Osteocyte (in vitro differentiated cells): ENCODE data around the gene CTTNBP2. TPM values are rescaled to one million over a fixed set of nuclear protein-coding genes. Genes with fewer than 3 reads are reported as not detected.

Experiments used
- DNase-seq: peaks from one replicate; pipeline ENCODE4 v3.0.0; 2021; ENCODE audit warnings: mixed read lengths; ENCODE audit not compliant: unreplicated experiment; ENCODE audit errors: extremely low spot score
- H3K27ac Mint-ChIP-seq: one replicate; pipeline ENCODE4 v1.8.0; 2021; ENCODE audit warnings: mild to moderate bottlenecking, mixed read lengths; ENCODE audit not compliant: unreplicated experiment
- H3K27me3 Mint-ChIP-seq: one replicate; pipeline ENCODE4 v1.8.0; 2021; ENCODE audit warnings: mixed read lengths; ENCODE audit not compliant: unreplicated experiment
- H3K36me3 Mint-ChIP-seq: one replicate; pipeline ENCODE4 v1.8.0; 2021; ENCODE audit warnings: mixed read lengths; ENCODE audit not compliant: unreplicated experiment
- H3K4me1 Mint-ChIP-seq: one replicate; pipeline ENCODE4 v1.8.0; 2021; ENCODE audit warnings: mixed read lengths; ENCODE audit not compliant: unreplicated experiment
- H3K4me3 Mint-ChIP-seq: one replicate; pipeline ENCODE4 v1.8.0; 2021; ENCODE audit warnings: mild to moderate bottlenecking, moderate library complexity, mixed read lengths; ENCODE audit not compliant: unreplicated experiment
- H3K9me3 Mint-ChIP-seq: one replicate; pipeline ENCODE4 v1.8.0; 2021; ENCODE audit warnings: mixed read lengths; ENCODE audit not compliant: unreplicated experiment
- CTCF ChIP-seq: fragments of 200-600 bp; sonication (generic); IDR thresholded peaks from 2 replicates; pipeline ENCODE4 v1.5.0; 2021; ENCODE audit warnings: antibody characterized with exemption, mild to moderate bottlenecking, moderate library complexity
- total RNA-seq: library from RNA; stranded (reverse); gene quantifications from 2 replicates; pipeline ENCODE4 v1.2.1, GENCODE V29; 2021

CTTNBP2 gene
- total RNA-seq, 1 donor from 2014 or later, result 2.3 TPM

DNA sequence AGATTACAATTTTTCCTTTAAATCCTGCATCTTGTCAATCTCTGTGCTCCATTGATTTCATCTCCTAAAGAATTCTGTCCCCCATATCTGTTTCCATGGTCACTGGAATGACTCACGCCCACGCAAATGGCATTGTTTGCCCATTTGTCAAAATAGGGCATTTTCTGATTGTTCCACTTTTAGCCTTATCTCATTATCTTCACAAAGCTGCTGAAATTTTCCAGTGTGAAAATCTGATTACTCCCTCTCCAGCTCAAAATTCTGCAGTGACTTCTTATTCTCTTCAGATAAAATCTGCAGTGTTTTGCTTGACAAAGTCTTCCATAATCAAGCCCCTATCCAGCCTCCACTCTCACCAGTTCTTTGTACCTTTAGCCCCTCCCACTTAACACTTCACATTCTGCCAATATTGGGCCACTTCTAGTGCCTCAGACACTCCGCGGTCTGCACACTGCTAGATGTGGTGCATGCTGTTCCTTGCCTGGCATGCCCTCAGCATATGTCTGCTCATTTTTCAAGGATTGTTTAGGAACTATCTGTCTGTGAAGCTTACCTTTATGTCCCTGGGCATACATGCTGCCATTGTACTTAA lies 33.9 kb upstream of the CTTNBP2 start:
- Mint-ChIP-seq H3K4me3 (no peak overlapping the region), H3K27me3 (peaks cover 19% of the 10 kb centered on the region), H3K9me3 (no peaks in the 10 kb centered on the region), H3K36me3 (no peaks in the 10 kb centered on the region), H3K4me1 (no peaks in the 10 kb centered on the region), H3K27ac (no peak overlapping the region)
- no peak for DNase-seq
- TF ChIP-seq CTCF, result no peak

DNA sequence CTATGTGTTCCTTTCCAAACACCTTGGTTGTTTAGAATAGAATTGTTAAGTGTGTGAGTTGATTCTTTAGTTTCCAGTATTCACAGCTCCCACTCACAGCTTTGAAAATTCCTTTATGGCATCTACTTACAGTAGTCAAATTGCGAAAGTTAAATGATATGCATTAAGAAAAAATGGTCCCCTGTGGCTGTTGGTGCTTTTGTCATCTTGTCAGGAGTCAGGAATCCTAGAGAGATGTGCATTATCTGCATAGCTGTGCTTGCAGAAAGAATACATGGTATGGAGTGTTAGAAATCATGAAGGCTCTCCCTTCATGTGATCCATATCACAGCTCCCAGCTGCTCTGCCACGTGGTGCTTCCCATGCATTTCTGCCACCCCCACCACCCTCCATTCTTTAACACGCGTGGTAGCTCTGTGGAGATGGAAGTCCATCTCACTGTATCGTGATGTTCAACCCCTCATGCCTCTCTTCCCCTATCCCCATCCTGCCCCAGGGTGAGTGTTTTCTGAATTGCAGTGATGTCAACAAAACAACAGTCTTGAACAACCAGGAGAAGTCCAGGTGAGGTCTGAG lies 29.2 kb upstream of the CTTNBP2 start:
- Mint-ChIP-seq H3K9me3 (no peaks in the 10 kb centered on the region), H3K4me3 (no peak overlapping the region), H3K36me3 (no peaks in the 10 kb centered on the region), H3K27ac (no peak overlapping the region), H3K27me3 (peaks cover 20% of the 10 kb centered on the region), H3K4me1 (no peaks in the 10 kb centered on the region)
- no peak for DNase-seq
- TF ChIP-seq CTCF, result no peak

DNA sequence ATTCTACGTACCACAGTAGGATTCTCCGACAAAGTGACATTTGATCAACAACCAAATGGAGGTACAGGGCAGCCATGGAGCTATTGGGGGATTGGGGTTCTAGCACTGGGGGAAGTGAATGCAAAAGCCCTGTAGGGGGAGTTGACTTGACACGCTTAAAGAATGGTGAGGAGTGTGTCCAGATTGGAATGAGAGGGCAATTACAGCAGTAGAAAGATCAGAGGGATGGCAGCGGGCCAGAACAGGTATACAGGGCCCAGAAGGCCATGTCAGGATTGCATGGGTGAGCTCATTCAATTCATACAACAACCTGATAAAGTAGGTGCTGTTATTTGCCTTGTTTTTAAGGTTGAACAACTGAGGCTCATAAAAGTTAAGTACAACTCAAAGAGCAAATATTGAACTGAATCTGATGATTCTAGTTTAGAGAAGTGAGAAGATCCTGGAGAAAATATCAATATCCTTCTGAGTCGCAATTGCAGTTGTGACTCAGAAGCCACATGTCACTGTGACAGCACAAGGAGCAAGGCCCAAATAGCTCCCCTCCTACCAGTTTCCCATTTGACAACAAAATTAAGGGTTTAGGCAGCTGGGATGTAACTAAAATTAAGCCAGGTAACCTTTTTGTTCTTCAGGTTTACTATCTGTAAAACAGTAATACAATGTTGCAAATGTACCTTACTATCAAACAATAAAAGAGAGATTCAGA lies 28.0 kb upstream of the CTTNBP2 start:
- peaks cover 25% of the 10 kb centered on the region for H3K27me3 Mint-ChIP-seq
- H3K9me3 Mint-ChIP-seq, result no peaks in the 10 kb centered on the region
- DNase-seq, result no peak
- no peaks in the 10 kb centered on the region for H3K4me1 Mint-ChIP-seq
- no peaks in the 10 kb centered on the region for H3K36me3 Mint-ChIP-seq
- H3K27ac Mint-ChIP-seq, result no peak overlapping the region
- H3K4me3 Mint-ChIP-seq, result no peak overlapping the region
- TF ChIP-seq CTCF, result no peak

DNA sequence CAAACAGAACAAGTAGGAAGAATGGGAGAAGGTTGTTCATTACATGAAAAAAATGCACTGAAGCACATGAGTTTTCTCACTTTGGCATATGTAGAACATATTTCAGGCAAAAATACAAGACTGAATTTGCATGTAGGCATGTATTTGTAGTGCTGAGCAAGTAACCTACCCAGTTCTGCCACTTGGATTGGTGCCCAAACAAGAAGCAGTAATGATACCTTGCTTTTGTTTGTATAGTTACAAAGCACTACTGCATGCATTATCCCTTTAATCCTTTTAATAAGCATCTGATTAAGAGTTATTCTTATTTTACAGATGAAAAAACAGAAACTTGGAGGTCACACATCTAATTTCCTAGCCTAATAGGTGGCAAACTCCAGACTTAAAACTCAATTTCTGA lies 23.1 kb upstream of the CTTNBP2 start:
- Mint-ChIP-seq H3K27ac (no peak overlapping the region), H3K4me3 (no peak overlapping the region), H3K9me3 (no peaks in the 10 kb centered on the region), H3K36me3 (no peaks in the 10 kb centered on the region), H3K4me1 (no peaks in the 10 kb centered on the region), H3K27me3 (peaks cover 31% of the 10 kb centered on the region)
- no peak for DNase-seq
- no peak for TF ChIP-seq CTCF

DNA sequence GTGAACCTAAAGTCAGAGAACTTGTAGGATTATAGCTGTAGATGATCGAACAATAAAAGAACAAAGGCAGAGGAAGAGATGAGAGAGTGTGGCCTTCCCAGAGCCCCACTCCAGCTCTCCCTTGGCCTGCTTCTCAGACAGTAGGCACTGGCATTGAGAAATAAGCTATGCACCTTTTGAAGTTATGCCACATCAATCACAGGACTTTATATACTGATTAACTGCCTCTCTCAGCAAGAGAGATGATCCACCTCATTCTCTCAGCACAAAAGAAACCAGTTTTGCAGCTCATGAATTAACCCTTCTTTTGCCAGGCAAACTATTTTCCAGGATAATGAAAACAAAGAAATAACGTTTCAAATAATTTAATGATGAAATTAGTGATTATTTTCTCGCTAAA lies 22.0 kb upstream of the CTTNBP2 start:
- no peaks in the 10 kb centered on the region for H3K9me3 Mint-ChIP-seq
- no peaks in the 10 kb centered on the region for H3K4me1 Mint-ChIP-seq
- no peaks in the 10 kb centered on the region for H3K36me3 Mint-ChIP-seq
- DNase-seq, result no peak
- H3K27me3 Mint-ChIP-seq, result peaks cover 31% of the 10 kb centered on the region
- H3K4me3 Mint-ChIP-seq, result no peak overlapping the region
- TF ChIP-seq CTCF, result no peak
- no peak overlapping the region for H3K27ac Mint-ChIP-seq
